ENCODE data around the gene ATXN7.

Gene ATXN7

GRCh38 chr3:63986146-63986545 lies 122.5 kb downstream of the ATXN7 start:
- no peak for DNase-seq (ENCODE audit: low spot score)
- TF ChIP-seq CTCF (IDR thresholded peaks at IDR 0.05; ENCODE audit: extremely low read depth, missing control alignments), result no peak

GRCh38 chr3:63986831-63987230 lies 123.2 kb downstream of the ATXN7 start:
- TF ChIP-seq CTCF (IDR thresholded peaks at IDR 0.05; ENCODE audit: extremely low read depth, missing control alignments), result no peak
- DNase-seq (ENCODE audit: low spot score), result no peak

- no peak for DNase-seq (ENCODE audit: low spot score)
- no peak for TF ChIP-seq CTCF (IDR thresholded peaks at IDR 0.05; ENCODE audit: extremely low read depth, missing control alignments)
Observed at GRCh38 chr3:63988943-63989342, 125.3 kb downstream of the ATXN7 start.

GRCh38 chr3:63990204-63990603 lies 126.5 kb downstream of the ATXN7 start:
- DNase-seq (ENCODE audit: low spot score), result no peak
- TF ChIP-seq CTCF (IDR thresholded peaks at IDR 0.05; ENCODE audit: extremely low read depth, missing control alignments), result no peak

- no peak for DNase-seq (ENCODE audit: low spot score)
- TF ChIP-seq CTCF (IDR thresholded peaks at IDR 0.05; ENCODE audit: extremely low read depth, missing control alignments), result no peak
Observed at GRCh38 chr3:63990733-63991132, 127.1 kb downstream of the ATXN7 start.

- no peak for DNase-seq (ENCODE audit: low spot score)
- no peak for TF ChIP-seq CTCF (IDR thresholded peaks at IDR 0.05; ENCODE audit: extremely low read depth, missing control alignments)
Observed at GRCh38 chr3:63991666-63992065, 128.0 kb downstream of the ATXN7 start.

- no peak for TF ChIP-seq CTCF (IDR thresholded peaks at IDR 0.05; ENCODE audit: extremely low read depth, missing control alignments)
- no peak for DNase-seq (ENCODE audit: low spot score)
Observed at GRCh38 chr3:63992516-63993209, 129.0 kb downstream of the ATXN7 start.

Data from GM20000 (cell line).